ENCODE measurements around the gene GOSR1. TPM values are rescaled to one million over a fixed set of nuclear protein-coding genes. Genes with fewer than 3 reads are reported as not detected.
"Not testable (repeated sequence)": the region's sequence is repeated elsewhere in the genome, so short reads cannot be mapped to it uniquely, and the experiment has no call there.

GOSR1 gene
- total and polyA plus RNA-seq, 2 experiments from 2014 or later, result 24.6 to 30.0 TPM

DNA sequence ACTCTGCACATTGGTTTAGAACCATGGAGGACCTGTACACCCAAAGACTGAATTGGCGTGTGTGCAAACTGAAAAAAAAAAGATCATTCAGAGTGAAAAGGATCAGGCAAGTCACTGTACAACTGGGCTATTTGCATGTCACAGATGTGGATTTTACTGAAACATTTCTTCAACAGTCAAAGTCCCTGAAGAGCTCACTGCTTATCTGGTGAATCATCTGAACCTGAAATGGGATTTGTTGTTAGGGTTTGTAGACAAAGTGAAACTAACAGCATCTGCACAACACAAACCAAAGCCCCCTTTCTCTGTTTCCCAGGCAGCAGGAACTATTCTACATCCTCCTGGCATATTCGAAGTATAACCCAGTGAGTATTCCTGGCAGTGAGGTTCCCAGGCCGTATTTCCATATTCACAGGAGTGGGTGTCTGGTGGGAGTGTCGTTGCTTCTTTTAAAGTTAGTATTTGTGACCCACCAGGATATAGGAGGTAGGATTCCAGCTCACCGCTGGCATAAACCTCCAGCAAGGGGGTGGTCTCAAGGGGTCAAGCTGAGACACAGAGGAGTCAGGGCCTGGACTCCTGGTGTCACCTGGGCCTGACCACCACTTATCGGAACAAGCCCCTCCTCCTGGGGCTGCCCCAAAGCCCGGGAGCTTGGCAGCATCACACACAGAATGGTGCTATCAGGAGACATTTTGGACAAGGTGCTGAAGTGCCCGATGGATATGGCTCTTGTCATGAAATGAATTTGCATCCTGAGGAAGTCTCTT is 80.9 kb downstream of the GOSR1 start:
- H3K9me3 ChIP-seq (ENCODE audit: low read depth), result no peaks in the 10 kb centered on the region
- no peak for TF ChIP-seq CTCF (IDR thresholded peaks at IDR 0.05; ENCODE audit: low read depth, low read length)
- H3K27me3 ChIP-seq, result no peaks in the 10 kb centered on the region
- no peak overlapping the region for H3K4me3 ChIP-seq
- H3K4me1 ChIP-seq (ENCODE audit: low read depth), result no peaks in the 10 kb centered on the region
- no peak overlapping the region for H3K27ac ChIP-seq
- no peaks in the 10 kb centered on the region for H3K36me3 ChIP-seq
- no peak for DNase-seq (ENCODE audit: low read depth in 1 of 2, low spot score in 1 of 2)

DNA sequence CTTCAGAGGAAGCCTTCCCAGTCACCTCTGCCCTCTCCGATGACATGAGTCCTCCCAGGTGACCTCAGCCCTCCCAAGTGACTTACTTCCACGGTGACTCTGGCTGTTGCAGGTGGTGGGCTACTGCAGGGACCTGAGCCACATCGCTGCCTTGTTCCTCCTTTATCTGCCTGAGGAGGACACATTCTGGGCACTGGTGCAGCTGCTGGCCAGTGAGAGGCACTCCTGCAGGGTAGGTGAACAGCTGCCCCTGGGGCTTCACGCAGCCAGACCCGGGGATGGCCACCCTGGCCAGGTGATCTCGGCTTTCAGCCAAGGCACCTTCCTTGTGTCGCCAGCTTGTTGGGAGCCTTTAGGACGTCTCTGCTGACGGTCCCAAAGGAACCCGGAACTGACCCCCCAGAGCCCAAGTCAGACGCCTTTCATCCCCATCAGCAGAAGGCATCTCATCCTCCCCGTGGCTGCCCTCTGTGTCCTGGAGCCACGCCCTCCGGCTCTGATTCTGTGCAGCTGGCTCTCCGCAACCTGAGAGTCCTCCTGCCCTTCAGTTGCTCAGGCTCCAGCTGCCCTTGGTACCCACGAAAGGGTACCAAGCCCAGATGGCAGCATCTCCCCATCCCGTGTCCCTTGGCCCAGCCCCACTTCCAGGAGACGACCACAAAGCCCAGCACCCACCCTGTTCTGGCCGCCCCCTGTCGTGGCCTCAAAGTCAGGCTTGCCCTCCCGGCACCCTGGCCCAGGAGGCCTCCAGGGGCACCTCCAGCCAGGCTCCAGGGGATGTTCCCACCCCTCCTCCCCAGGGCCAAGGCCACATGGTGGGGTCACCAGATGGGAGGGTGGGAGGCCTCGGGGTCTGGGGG is 81.7 kb downstream of the GOSR1 start:
- Histone ChIP-seq H3K36me3 (no peaks in the 10 kb centered on the region), H3K4me1 (ENCODE audit: low read depth) (no peaks in the 10 kb centered on the region), H3K9me3 (ENCODE audit: low read depth) (no peaks in the 10 kb centered on the region), H3K4me3 (no peak overlapping the region), H3K27me3 (no peaks in the 10 kb centered on the region), H3K27ac (no peak overlapping the region)
- no peak for DNase-seq (ENCODE audit: low read depth in 1 of 2, low spot score in 1 of 2)
- TF ChIP-seq CTCF (IDR thresholded peaks at IDR 0.05; ENCODE audit: low read depth, low read length), result no peak

DNA sequence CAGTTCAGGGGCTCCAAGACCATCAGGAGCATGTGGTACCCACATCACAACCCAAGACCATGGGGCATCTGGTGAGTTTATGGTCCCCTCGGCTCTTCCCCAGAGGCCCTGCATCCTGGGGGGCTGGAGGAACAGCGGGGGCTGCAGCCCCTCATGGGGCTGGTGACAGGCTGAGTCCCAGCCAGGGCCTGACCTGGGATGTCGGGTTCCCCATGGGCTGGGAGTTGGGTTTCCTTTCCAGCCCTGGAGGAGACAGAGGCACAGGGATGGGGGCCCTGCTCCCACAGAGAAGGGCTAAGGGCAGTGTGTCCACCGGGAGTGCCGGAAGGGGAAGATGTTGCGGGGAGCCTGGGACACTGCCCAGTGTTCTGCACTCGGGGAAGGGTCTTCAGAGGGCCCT is 82.4 kb downstream of the GOSR1 start:
- Histone ChIP-seq H3K36me3 (no peaks in the 10 kb centered on the region), H3K27ac (no peak overlapping the region)
- no peak for DNase-seq (ENCODE audit: low read depth in 1 of 2, low spot score in 1 of 2)

DNA sequence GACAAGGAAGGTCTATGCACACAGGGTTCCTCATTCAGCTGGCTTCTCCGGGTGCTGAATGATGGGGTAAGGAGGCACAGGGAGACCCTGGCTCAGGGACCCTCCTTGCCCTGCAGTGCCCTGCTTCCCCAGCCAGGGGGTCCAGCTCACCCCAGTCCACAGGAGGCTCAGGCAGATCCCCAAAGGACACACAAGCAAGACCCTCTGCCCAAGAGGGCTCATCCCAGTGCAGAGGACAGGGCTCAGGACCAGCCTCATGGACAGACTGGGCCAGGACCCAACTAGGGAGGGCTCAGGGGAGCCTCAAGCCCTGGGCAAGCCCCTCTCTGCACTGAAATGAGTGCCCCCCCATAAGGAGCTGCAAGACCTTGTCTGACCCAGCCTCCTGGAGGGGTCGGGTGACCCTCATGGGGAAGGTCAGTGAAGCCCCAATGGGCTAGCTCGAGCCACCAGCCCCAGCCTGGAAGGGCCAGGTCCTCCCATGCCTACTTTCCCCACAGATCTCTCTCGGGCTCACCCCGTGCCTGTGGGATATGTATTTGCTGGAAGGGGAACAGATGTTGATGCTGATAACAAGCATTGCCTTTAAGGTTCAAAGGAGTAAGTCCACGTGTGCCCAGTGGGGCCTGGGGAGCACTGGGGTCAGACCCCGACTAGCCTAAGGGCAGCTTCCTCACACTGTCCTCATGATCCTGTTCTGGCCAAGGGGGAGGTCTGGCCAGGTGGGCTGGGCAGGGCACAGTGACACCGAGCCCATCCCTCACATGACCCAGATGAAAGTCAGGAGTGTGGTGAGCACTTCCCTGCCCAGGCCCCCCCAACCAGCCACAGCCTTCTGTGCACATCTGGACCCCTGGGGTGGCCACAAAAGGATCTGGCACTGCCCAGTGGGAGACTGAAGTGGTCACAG is 83.2 kb downstream of the GOSR1 start:
- H3K36me3 ChIP-seq; H3K27me3 ChIP-seq; H3K9me3 ChIP-seq (ENCODE audit: low read depth); DNase-seq (ENCODE audit: low read depth in 1 of 2, low spot score in 1 of 2); H3K4me3 ChIP-seq; H3K4me1 ChIP-seq (ENCODE audit: low read depth); H3K27ac ChIP-seq: not testable (repeated sequence)

More for the DNA sequence above, 82.4 kb downstream of the GOSR1 start:
- no peaks in the 10 kb centered on the region for H3K9me3 ChIP-seq (ENCODE audit: low read depth)
- H3K4me1 ChIP-seq (ENCODE audit: low read depth), result no peaks in the 10 kb centered on the region
- no peaks in the 10 kb centered on the region for H3K27me3 ChIP-seq
- no peak for TF ChIP-seq CTCF (IDR thresholded peaks at IDR 0.05; ENCODE audit: low read depth, low read length)
- H3K4me3 ChIP-seq, result no peak overlapping the region

DNA sequence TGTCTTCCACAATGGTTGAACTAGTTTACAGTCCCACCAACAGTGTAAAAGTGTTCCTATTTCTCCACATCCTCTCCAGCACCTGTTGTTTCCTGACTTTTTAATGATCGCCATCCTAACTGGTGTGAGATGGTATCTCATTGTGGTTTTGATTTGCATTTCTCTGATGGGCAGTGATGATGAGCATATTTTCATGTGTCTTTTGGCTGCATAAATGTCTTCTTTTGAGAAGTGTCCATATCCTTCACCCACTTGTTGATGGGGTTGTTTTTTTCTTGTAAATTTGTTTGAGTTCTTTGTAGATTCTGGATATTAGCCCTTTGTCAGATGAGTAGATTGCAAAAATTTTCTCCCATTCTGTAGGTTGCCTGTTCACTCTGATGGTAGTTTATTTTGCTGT is 84.6 kb downstream of the GOSR1 start:
- DNase-seq (ENCODE audit: low read depth in 1 of 2, low spot score in 1 of 2); H3K4me1 ChIP-seq (ENCODE audit: low read depth); H3K9me3 ChIP-seq (ENCODE audit: low read depth); H3K4me3 ChIP-seq; H3K27me3 ChIP-seq; H3K36me3 ChIP-seq; H3K27ac ChIP-seq: not testable (repeated sequence)

DNA sequence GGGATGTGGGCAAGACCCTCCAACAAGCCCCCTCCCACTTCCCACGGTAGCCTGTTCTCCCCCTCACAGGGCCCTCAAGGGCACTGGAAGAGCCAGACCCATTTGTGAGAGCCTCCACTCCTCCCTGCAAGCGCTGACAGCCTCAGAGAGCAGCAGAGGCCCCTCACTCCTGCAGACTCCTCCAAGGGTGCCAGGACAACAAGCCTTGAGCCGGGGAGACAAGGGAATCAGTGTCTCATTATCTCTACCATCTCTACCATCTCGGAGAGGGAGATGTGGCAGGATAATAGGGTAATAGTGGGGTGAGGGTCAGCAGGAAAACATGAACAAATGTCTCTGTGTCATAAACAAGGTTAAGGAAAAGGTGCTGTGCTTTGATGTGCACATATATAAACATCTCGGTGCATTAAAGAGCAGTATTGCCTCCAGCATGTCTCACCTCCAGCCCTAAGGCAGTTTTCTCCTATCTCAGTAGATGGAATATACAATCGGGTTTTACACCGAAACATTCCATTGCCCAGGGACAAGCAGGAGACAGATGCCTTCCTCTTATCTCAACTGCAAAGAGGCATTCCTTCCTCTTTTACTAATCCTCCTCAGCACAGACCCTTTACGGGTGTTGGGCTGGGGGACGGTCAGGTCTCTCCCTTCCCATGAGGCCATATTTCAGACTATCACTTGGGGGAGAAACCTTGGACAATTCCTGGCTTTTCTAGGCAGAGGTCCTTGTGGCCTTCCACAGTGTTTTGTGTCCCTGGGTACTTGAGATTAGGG is 86.1 kb downstream of the GOSR1 start:
- H3K9me3 ChIP-seq (ENCODE audit: low read depth); H3K4me3 ChIP-seq; H3K36me3 ChIP-seq; H3K27me3 ChIP-seq; DNase-seq (ENCODE audit: low read depth in 1 of 2, low spot score in 1 of 2); H3K4me1 ChIP-seq (ENCODE audit: low read depth): not testable (repeated sequence)
- peak overlapping the region; percentile 52 for H3K27ac ChIP-seq

DNA sequence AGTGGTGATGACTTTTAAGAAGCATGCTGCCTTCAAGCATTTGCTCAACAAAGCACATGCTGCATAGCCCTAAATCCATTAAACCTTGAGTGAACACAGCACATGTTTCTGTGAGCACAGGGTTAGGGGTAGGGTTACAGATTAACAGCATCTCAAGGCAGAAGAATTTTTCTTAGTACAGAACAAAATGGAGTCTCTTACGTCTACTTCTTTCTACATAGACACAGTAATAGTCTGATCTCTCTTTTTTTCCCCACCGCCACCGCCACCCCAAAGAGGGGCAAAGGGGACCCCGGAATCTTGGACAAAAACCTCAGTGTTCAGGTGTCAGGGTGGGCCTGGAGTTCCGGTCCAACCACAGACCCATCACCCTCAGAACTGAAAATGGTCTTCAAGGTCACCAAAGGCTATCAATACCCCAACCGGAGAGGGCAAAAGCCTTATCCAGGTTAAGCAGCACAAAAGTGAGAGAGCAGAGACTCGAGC is 86.7 kb downstream of the GOSR1 start:
- H3K27me3 ChIP-seq; H3K9me3 ChIP-seq (ENCODE audit: low read depth); H3K4me1 ChIP-seq (ENCODE audit: low read depth); DNase-seq (ENCODE audit: low read depth in 1 of 2, low spot score in 1 of 2); H3K36me3 ChIP-seq; H3K4me3 ChIP-seq: not testable (repeated sequence)
- peak overlapping the region; percentile 52 for H3K27ac ChIP-seq

DNA sequence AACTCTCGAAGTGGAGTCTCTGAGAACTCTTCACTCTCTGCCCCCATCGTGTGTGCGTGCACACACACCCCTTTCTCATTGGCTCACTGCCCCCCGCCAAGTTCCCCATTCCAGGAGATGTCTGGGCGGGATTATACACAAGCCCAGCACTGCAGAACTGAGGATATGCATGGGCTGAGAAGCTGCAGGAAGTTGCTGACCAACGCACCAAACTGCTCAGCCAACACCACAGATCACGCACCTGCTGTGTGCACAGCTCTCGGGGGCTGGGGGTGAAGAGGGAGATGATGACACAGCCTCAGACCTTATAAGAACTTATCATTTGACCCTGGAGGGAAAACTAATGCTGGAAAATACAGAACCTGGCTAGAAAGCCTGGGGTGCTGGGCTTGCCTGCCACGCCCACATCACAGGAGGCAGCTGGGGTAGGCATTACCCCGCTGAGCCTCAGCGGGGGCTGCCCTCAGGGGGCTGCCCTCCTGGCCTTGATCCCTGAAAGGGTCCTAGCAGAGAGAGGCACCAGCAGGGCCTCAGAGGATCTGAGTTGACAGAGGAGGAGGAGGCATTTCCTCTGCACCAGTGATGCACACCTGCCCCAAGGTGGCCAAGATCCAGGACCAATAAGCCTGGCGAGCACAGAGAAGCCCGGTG is 87.3 kb downstream of the GOSR1 start:
- not testable (repeated sequence) for H3K36me3 ChIP-seq; H3K27me3 ChIP-seq; DNase-seq (ENCODE audit: low read depth in 1 of 2, low spot score in 1 of 2); H3K4me3 ChIP-seq; H3K27ac ChIP-seq; H3K4me1 ChIP-seq (ENCODE audit: low read depth); H3K9me3 ChIP-seq (ENCODE audit: low read depth)

Measured in cardiac muscle cell (in vitro differentiated cells and primary cell).